Ishikawa (cell line): ENCODE results near the gene SH2D6.

Experiments
- CEBPB ChIP-seq: IDR thresholded peaks from 2 replicates; pipeline ENCODE4 v1.6.1; 2012
- CREB1 ChIP-seq: IDR thresholded peaks from 2 replicates; pipeline ENCODE4 v1.6.1; 2012; ENCODE audit warnings: low read depth
- EGR1 ChIP-seq: IDR thresholded peaks from 2 replicates; pipeline ENCODE4 v1.6.1; 2012
- EP300 ChIP-seq: IDR thresholded peaks from 2 replicates; pipeline ENCODE4 v1.6.1; 2012; ENCODE audit warnings: borderline replicate concordance
- FOXM1 ChIP-seq: IDR thresholded peaks from 2 replicates; pipeline ENCODE4 v1.6.1; 2012; ENCODE audit warnings: low read depth, borderline replicate concordance
- MAX ChIP-seq: IDR thresholded peaks from 2 replicates; pipeline ENCODE4 v1.6.1; 2012
- NFIC ChIP-seq: IDR thresholded peaks from 2 replicates; pipeline ENCODE4 v1.6.1; 2012
- RAD21 ChIP-seq: IDR thresholded peaks from 2 replicates; pipeline ENCODE4 v1.6.1; 2012; ENCODE audit warnings: low read depth
- REST ChIP-seq: IDR thresholded peaks from 2 replicates; pipeline ENCODE4 v1.6.1; 2012; ENCODE audit warnings: low read depth, mild to moderate bottlenecking
- TAF1 ChIP-seq: IDR thresholded peaks from 2 replicates; pipeline ENCODE4 v1.6.1; 2012; ENCODE audit warnings: low read depth, mild to moderate bottlenecking
- TCF12 ChIP-seq: IDR thresholded peaks from 2 replicates; pipeline ENCODE4 v1.6.1; 2012; ENCODE audit warnings: low read depth
- TEAD4 ChIP-seq: IDR thresholded peaks from 2 replicates; pipeline ENCODE4 v1.6.1; 2012
- ZBTB7A ChIP-seq: IDR thresholded peaks from 2 replicates; pipeline ENCODE4 v1.6.1; 2012; ENCODE audit warnings: low read depth

Gene SH2D6

GRCh38 chr2:85409845-85410583 is 8.5 kb upstream of the SH2D6 start, which contains the start of gene CAPG:
TSS of gene CAPG (minus strand) at chr2:85410366. CDS start at chr2:85402145, 8,221 bp downstream.
- TF ChIP-seq TAF1 (peak; percentile 31; the same call in 1 of the 2 replicates), TCF12 (no peak), CREB1 (no peak), FOXM1 (no peak), REST (no peak)

GRCh38 chr2:85410584-85411404 is 7.7 kb upstream of the SH2D6 start:
- TF ChIP-seq REST = no peak
- no peak for TF ChIP-seq ZBTB7A
- TF ChIP-seq CREB1 = no peak

- TF ChIP-seq TCF12 = no peak
- no peak for TF ChIP-seq MAX
- TF ChIP-seq ZBTB7A = no peak
- no peak for TF ChIP-seq EP300
Observed at GRCh38 chr2:85411405-85411748, 7.1 kb upstream of the SH2D6 start.

- no peak for TF ChIP-seq EP300
- no peak for TF ChIP-seq NFIC
- no peak for TF ChIP-seq ZBTB7A
- TF ChIP-seq TEAD4 = no peak
- TF ChIP-seq FOXM1 = no peak
- no peak for TF ChIP-seq CREB1
Observed at GRCh38 chr2:85413592-85414420, 4.7 kb upstream of the SH2D6 start.

- TF ChIP-seq REST = no peak
- TF ChIP-seq TAF1 = no peak
- TF ChIP-seq CEBPB = no peak
- no peak for TF ChIP-seq NFIC
- TF ChIP-seq MAX = no peak
- TF ChIP-seq TCF12 = no peak
- no peak for TF ChIP-seq FOXM1
- TF ChIP-seq RAD21 = no peak
- TF ChIP-seq EGR1 = no peak
Observed at GRCh38 chr2:85414761-85415553, 3.6 kb upstream of the SH2D6 start.
